HG03025 (cell line): ENCODE data around the gene OST4.
A peak's percentile ranks its signal among the peaks of the same experiment; 100 is the strongest.
"Not testable (repeated sequence)": the region's sequence is repeated elsewhere in the genome, so short reads cannot be mapped to it uniquely, and the experiment has no call there.

ENCODE experiments used
- ATAC-seq: cut with Tn5 transposase; IDR thresholded peaks from one replicate; pipeline ENCODE4 v1.9.1; 2021; ENCODE audit warnings: mild to moderate bottlenecking, moderate library complexity; ENCODE audit not compliant: unreplicated experiment, low FRiP score

OST4 gene

DNA sequence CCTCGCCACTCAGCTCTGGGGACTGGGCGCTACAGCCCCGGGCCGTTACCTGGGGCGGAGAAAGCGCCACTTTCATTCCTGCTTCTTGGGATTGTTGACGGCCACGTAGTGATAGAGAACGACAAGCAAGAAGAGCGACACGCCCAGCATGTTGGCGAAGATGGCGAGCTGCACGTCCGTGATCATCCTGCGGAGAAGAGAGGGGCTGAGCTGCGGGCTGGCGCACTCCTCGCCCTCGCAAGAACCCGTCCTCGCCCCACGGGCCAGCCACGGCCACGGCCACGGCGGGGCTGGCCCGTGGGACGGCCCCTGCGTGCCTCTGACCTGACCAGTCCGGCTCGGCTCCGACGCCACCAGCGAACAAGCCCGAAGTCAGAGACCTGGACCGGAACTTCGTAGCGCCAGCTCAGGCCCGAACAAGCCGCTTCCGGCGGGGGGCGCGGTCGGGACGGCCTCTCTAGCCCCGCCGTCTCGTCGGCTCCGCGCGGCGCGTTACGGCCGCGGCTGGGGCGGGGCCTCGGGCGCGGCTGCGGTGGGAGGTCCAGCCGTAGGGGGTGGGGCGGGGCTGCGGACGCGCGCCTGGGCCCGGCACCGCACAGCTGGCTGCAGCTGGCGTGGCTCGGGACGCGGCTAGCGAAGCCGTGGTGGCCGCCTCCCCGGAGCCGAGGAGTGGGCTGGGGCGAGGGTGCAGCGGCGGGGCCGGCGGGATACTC lies at the start of gene OST4:
OST4 (minus strand) TSS at position 378 of the 713 bp plus-strand sequence.
- ATAC-seq, result peak; percentile 76

DNA sequence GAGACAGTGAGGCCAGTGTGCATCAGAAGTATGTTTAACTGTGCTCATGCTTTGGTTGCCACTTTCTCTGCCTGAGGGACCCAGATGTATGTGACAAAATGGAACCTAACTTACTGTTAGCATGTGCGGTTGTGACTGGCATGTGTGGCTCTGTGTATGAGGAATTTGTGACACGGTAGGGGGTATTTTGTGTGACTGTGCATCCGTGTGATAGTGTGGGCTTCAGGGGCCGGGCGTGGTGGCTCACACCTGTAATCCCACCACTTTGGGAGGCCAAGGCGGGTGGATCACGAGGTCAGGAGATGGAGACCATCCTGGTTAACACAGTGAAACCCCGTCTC lies 47.8 kb upstream of the OST4 start:
- ATAC-seq, result not testable (repeated sequence)

DNA sequence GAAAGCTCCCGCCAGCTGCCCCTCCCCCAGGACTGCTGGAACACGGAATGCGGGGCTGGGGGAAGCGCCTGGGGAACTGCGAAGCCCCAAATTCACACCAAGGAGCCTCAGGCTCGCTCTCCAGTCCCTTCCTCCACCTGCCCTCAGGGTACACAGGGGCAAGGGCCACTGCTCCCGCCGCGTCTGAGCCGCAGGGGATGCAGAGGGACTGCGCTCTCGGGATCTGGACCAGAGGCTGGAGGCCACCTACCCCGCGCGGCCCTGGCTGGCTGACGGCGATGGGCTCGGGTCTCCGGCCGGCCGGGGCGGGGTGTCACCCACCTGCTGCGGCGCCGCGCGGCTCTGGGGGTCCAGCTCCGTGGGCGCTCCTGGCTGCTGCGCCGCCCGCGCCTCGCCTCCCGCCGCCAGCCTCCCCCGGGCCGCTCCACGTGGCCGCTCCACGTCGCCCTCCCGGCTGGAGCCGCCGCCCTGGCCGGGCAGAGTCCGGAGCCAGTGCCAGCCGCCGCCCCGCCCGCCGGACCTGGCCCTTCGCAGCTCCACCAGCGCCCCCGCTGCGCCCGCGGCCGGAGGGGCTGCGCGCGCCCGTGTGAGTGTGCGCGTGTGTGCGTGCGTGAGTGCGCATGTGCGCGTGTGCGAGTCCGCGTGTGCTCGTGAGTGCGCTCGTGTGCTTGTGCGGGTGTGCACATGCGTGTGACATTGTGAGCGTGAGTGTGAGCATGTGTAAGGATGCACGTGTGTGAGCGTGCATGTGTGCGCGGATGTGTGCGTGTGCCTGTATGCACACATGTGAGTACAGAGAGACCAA lies 47.3 kb upstream of the OST4 start, which contains the start of gene CGREF1:
CGREF1 (minus strand) TSS at position 604 of the 805 bp plus-strand sequence. CDS start 14,762 bp downstream, outside the sequence.
- no peak for ATAC-seq

DNA sequence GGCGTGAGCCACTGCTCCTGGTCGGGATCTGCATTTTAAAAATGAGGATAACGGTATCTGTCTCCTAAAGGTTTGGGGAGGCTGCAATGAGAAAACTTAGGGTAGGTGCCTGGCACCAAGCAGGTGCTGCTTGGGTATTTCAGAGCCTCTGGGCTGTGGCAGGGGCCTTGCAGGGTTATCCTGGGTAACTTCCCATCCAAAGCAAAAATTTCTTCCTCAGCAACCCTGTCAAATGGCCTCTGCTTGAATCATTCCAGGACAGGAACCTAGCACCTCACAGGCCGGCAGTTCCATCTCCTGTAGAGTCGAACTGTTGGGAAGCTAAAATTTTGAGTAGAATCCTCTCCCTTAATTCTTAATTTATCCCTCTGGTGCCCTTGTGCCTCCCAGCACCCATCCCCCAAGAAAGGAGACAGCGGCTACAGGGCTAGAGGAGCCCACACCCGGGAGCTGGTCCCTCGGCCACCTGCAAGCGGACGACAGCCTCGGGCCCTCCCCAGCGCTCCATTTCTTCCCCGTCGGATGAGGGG lies 46.6 kb upstream of the OST4 start:
- ATAC-seq, result no peak

DNA sequence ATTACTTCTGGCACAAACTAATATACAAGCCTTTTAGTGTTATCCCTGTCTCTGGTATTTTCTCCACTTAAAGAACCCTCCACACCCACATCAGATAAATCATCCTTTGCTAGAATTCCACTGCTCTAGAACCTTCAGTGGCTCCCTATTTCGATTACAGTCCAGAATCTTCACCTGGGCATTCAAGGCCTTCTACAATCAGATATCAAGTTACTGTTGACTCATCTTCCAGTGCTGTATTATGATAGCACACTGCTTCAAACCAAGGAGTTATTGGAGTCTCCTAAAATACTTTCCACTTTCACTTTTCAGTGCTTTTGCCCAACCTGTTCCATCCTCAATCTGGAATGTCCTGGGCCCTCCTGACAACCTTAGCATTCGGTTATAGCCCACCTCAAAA lies 44.1 kb upstream of the OST4 start:
- no peak for ATAC-seq

DNA sequence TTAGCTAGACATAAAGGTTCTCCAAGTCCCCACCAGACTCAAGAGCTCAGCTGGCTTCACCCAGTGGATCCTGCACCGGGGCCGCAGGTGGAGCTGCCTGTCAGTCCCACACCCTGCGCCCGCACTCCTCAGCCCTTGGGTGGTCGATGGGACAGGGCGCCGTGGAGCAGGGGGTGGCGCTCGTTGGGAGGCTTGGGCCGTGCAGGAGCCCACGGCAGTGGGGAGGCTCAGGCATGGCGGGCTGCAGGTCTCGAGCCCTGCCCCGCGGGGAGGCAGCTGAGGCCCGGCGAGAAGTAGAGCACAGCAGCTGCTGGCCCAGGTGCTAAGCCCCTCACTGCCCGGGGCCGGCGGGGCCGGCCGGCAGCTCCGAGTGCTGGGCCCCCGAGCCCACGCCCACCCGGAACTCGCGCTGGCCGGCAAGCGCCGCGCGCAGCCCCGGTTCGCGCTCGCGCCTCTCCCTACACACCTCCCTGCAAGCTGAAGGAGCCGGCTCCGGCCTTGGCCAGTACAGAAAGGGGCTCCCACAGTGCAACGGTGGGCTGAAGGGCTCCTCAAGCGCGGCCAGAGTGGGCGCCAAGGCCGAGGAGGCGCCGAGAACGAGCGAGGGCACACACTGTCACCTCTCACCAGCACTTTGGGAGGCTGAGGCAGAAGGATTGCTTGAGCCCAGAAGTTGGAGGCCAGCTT lies 40.1 kb upstream of the OST4 start:
- ATAC-seq, result not testable (repeated sequence)

DNA sequence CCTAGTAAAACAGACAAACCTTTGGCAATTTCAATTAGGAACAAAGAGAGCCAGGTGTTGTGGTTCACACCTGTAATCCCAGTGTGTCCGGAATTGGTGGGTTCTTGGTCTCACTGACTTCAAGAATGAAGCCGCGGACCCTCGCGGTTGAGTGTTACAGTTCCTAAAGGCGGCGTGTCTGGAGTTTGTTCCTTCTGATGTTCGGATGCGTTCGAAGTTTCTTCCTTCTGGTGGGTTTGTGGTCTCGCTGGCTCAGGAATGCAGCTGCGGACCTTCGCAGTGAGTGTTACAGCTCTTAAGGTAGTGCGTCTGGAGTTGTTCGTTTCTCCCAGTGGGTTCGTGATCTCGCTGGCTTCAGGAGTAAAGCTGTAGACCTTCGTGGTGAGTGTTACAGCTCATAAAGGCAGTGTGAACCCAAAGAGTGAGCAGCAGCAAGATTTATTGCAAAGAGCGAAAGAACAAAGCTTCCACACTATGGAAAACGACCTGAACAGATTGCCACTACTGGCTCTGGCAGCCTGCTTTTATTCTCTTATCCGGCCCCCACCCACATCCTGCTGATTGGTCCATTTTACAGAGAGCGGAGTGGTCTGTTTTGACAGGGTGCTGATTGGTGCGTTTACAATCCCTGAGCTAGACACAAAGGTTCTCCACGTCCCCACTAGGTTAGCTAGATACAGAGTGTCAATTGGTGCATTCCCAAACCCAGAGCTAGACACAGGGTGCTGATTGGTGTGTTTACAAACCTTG lies 39.3 kb upstream of the OST4 start:
- not testable (repeated sequence) for ATAC-seq

DNA sequence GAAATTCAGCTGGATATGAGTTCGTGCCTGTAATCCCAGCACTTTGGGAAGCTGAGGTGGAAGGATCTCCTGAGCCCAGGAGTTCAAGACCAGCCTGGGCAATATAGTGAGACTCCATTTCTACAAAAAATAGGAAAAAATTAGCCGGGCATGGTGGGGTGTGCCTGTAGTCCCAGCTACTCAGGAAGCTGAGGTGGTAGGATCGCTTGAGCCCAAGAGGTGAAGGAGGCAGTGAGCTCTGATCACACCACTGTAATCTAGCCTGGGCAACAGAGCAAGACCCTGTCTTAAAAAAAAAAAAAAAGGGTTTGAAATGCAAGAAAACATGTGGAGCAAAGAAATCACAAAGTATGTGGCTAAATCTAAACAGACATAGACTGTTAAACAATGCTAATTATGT lies 37.6 kb upstream of the OST4 start:
- no peak for ATAC-seq

DNA sequence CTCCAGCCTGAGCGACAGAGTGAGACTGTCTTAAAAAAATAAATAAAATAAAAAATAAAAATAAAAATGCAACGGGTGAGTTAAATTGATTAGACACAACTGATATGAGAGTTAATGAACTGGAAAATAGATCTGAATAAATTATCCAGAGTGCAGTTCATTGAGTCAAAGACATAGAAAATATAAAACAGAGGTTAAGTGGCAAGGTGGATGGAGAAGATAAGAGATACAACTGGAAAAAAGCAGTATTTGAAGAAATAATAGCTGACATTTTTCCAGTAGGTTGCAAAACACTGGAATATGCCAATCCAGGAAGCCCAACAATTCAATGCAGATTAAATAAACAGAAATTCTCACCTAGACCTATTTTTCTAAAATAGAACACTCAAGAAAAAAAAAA lies 36.8 kb upstream of the OST4 start:
- ATAC-seq, result no peak

DNA sequence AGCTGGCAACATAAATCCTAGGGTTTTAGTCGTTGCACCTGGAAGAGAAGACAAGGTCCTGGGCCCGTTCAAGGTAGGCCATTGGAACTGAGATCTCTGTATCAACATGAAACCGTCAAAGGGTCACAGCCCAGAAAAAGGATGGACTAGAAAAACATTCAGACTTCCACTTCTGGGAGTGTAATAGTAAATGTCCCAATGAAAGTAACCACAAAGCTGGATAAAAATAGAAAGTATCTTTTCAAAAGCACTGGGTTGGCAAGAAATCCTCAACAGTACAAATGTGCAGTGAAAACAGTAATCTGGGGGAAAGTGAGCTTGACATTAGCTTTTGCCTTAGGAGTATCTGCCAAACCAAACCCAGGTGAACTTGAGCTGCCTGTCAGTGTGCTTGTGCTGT lies 34.5 kb upstream of the OST4 start:
- no peak for ATAC-seq

DNA sequence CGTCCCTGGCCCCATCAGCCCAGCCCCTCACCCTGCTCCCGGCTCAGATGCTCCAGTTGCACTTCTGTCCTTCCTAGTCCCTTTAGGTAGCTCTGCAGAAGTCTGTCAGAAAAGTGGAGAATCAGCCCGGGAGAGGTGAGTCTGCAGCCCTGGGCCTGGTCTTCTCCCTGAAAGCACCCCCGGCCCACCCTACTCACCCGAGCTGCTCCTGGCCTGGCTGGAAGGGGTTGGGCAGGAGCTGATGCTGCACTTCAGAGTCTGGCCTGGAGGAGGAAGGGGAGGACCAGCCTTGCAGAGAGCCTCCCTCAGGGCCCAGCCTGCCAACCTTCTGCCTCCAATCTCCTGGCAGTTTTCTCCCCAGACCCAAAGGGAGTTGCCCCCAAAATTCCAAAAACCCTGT lies 30.9 kb upstream of the OST4 start:
- no peak for ATAC-seq

DNA sequence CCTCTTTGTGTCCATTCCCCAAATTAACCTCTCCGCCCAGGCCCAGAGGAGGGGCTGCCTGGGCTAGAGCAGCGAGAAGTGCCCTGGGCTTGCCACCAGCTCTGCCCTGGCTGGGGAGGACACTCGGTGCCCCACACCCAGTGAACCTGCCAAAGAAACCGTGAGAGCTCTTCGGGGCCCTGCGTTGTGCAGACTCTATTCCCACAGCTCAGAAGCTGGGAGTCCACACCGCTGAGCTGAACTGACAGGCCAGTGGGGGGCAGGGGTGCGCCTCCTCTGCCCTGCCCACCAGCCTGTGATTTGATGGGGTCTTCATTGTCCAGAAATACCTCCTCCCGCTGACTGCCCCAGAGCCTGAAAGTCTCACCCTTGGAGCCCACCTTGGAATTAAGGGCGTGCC lies 28.6 kb upstream of the OST4 start:
- no peak for ATAC-seq

DNA sequence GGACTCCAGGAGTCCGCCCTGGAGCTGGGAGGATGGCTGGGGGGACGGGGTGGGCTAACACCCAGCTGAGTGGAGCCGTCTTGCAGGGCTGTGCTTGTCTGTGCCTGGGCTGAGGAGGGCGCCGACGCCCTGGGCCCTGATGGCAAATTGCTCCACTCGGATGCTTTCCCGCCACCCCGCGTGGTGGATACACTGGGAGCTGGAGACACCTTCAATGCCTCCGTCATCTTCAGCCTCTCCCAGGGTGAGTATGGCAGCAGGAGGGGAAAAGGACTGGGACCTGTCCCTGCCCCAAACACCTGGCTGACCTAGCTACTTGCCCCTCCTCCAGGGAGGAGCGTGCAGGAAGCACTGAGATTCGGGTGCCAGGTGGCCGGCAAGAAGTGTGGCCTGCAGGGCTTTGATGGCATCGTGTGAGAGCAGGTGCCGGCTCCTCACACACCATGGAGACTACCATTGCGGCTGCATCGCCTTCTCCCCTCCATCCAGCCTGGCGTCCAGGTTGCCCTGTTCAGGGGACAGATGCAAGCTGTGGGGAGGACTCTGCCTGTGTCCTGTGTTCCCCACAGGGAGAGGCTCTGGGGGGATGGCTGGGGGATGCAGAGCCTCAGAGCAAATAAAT lies 28.0 kb upstream of the OST4 start:
- no peak for ATAC-seq

DNA sequence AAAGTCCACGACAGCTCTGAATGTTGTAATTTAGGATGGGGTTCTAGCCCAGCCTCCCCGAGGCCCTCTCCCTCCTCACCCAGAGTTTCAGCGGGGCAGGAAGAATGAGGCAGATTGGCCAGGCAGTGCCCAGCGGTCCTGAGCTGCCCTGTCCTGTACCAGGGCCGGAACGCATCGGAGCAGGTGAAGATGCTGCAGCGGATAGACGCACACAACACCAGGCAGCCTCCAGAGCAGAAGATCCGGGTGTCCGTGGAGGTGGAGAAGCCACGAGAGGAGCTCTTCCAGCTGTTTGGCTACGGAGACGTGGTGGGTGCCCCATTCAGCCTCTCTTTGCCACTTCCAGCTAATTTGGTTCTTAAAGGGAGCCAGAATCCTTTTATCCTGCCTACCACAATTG lies 25.9 kb upstream of the OST4 start:
- ATAC-seq, result no peak

DNA sequence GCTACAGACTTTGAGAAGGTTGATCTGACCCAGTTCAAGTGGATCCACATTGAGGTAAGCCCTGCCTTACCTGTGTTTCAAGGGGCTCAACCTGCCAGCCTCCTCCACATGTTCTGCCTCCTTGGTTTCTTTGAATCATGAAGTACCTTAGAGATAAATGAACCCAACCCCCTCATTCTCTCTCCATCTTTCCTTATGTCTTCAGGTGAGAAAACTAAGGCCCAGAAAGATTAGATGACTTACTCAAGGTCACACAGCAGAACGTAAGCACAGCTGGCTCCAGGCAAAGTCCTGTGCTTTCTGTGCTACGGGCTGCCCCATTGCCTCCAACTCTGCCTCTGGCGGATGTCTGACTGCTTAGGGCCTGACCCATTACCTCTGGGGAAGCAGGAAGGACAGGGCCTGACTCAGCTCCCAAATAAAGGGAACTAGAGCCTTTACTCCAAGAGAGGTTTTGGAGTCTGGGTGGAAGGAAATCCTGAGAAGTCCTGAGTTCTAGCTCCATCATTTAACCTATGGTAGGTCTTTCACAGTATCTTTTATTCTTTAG lies 25.4 kb upstream of the OST4 start:
- ATAC-seq, result no peak

DNA sequence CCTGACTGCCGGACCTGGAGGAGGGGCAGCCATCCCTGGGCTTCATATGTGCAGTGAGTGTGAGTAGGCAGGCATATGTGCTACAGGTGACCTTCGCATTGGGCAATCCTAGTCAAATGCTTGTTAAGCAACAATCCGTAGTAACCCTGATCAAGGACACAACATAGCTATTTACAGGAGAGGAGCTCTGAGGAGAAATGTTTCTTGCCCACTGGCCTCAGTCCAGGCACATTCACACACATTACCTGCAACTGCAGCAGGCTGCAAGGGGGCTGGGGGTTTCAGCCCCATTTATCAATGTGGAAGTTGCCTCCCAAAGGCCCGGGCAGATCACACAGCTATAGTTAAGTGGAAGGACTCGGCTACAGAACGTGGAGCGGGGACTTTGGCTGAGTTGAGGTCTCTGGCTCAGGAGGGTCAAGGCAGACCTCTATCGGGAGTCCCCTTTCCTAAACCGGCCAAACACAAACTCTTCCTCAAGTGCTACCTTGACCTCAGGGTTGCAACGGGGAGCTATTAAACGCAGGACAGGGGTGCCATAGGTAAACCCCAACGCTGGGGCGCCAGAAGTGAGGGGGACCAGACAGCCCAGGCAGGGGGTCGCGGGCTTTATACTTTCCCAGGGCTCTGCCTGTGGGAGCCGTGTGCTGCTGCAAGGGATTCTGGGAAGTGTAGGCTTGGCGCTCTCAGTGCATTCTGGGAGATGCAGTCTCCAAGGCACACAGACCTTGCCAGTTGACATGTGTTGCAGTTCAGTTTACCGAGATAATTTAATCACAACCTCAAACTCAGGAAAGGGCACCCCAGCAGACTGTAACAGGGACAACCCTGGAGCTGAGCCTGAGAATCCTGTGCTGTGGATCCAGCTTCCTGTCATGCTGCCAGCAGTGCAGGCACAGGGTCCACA lies 24.5 kb upstream of the OST4 start:
- no peak for ATAC-seq

DNA sequence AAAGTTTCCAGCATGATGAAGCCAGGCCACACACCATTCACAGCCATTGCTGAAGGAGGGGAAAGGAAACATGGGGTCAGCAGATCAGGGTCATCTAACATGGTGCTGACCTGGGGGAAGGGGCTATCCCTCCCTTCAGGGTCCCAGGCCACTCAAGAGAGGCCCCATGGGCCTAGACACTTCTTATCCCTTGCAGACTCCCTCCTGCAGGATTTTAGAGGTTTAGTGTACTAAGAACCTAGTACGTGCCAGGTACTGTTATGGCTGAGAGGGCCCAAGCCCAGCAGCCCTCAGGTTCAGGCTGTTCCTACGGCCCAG lies 23.9 kb upstream of the OST4 start:
- no peak for ATAC-seq

DNA sequence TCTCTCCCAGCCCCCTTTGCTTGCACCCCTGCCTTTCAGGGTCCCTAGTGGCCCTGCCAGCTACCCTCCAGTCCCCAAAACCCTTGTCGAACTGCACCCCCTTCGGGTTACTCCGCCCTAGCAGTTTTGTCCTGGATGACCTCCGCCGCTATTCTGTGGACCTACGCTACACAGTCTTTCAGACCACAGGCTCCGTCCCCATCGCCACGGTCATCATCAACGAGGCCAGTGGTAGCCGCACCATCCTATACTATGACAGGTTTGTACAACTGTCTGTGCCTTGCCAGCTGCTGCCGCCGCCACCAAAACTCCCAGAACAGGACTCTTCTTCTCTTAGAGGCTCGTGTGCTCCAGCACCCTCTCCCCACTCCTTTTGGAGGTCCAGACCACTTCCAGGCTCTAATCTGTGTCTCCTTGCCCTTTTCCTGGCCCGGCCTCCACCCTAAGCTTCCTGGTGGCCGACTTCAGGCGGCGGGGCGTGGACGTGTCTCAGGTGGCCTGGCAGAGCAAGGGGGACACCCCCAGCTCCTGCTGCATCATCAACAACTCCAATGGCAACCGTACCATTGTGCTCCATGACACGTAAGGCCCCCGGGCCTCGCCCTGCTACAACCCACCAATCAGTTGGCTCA lies 23.0 kb upstream of the OST4 start:
- no peak for ATAC-seq
